ENCODE results near the gene IRF6. TPM values are rescaled to one million over a fixed set of nuclear protein-coding genes. Genes with fewer than 3 reads are reported as not detected.

The IRF6 gene
- total RNA-seq, 1 experiment from 2014 or later = 35.2 TPM

GRCh38 chr1:209761011-209761635 lies 44.8 kb downstream of the IRF6 start:
- Histone ChIP-seq H4K20me1 (ENCODE audit: insufficient read depth) (no peaks in the 10 kb centered on the region), H3K27me3 (ENCODE audit: insufficient read depth, low read length) (no peaks in the 10 kb centered on the region), H3K4me2 (ENCODE audit: low read length) (no peak overlapping the region), H3K9me3 (ENCODE audit: control insufficient read depth in 1 of 2, insufficient read depth in 1 of 2, low read depth in 1 of 2, low read length in 2 of 2) (no peaks in the 10 kb centered on the region), H3K9ac (ENCODE audit: low read length) (no peak overlapping the region), H3K27ac (ENCODE audit: low read depth, low read length) (no peak overlapping the region), H3K4me1 (ENCODE audit: control insufficient read depth in 1 of 2, insufficient read depth in 2 of 2, low read length in 2 of 2) (no peaks in the 10 kb centered on the region), H2AFZ (ENCODE audit: low read depth, low read length, poor library complexity, severe bottlenecking) (no peak overlapping the region), H3K4me3 (replicated peaks in 1 of 2; ENCODE audit: low read depth in 1 of 2, low read length in 2 of 2) (no peak overlapping the region), H3K9me2 (ENCODE audit: insufficient read depth) (no peaks in the 10 kb centered on the region), H3K79me2 (ENCODE audit: insufficient read depth, low read length) (no peaks in the 10 kb centered on the region), H3K36me3 (ENCODE audit: control insufficient read depth in 1 of 2, insufficient read depth in 2 of 2, low read length in 2 of 2) (no peaks in the 10 kb centered on the region)
- intact Hi-C loops (cut with micrococcal nuclease) = no loop called here
- POLR2A ChIA-PET = no interaction called here
- RAD21 ChIA-PET (ENCODE audit: low non-redundant PET in 1 of 2, low total read pairs in 2 of 2, uncharacterized antibody in 2 of 2, unreplicated experiment in 2 of 2) = no interaction called here
- CTCF ChIA-PET = interaction anchor here (2.2 kb wide), 1 partner anchor 13 kb away, joined by 10 read pairs; no protein-coding TSS in a partner anchor
- BruUV-seq (replicated peaks) = no TSS peak
- DNase-seq (ENCODE audit: low read depth, low spot score) (no peak), ATAC-seq (no peak)
- no peak for TF ChIP-seq ELF1 (IDR thresholded peaks at IDR 0.05; ENCODE audit: borderline replicate concordance, low read depth)
- no peak for TF ChIP-seq CBX3 (IDR thresholded peaks at IDR 0.05; ENCODE audit: low read depth)

GRCh38 chr1:209759829-209760359 lies 46.0 kb downstream of the IRF6 start:
- ChIA-PET RAD21 (ENCODE audit: low non-redundant PET in 1 of 2, low total read pairs in 2 of 2, uncharacterized antibody in 2 of 2, unreplicated experiment in 2 of 2) (no interaction called here), CTCF (interaction anchor here (0.6 to 2.2 kb wide), 2 partner anchors 12 to 203 kb away, joined by 3 to 10 read pairs; no protein-coding TSS in a partner anchor), POLR2A (no interaction called here)
- no peak for TF ChIP-seq POLR2A (IDR thresholded peaks at IDR 0.05; ENCODE audit: borderline replicate concordance, extremely low read depth, insufficient read depth, insufficient read length)
- no peak for TF ChIP-seq FOSL1 (IDR thresholded peaks at IDR 0.05; ENCODE audit: low read depth)
- TF ChIP-seq JUND (IDR thresholded peaks at IDR 0.05) = no peak
- no peak for TF ChIP-seq POLR2AphosphoS5 (IDR thresholded peaks at IDR 0.05; ENCODE audit: low read depth, low read length)
- TF ChIP-seq SP1 (IDR thresholded peaks at IDR 0.05; ENCODE audit: low read depth) = no peak
- ATAC-seq (no peak), DNase-seq (ENCODE audit: low read depth, low spot score) (no peak)
- Histone ChIP-seq H3K9ac (ENCODE audit: low read length) (no peak overlapping the region), H3K79me2 (ENCODE audit: insufficient read depth, low read length) (no peaks in the 10 kb centered on the region), H4K20me1 (ENCODE audit: insufficient read depth) (no peaks in the 10 kb centered on the region), H3K9me2 (ENCODE audit: insufficient read depth) (no peaks in the 10 kb centered on the region), H3K27ac (ENCODE audit: low read depth, low read length) (no peak overlapping the region), H3K4me2 (ENCODE audit: low read length) (no peak overlapping the region), H3K36me3 (ENCODE audit: control insufficient read depth in 1 of 2, insufficient read depth in 2 of 2, low read length in 2 of 2) (no peaks in the 10 kb centered on the region), H2AFZ (ENCODE audit: low read depth, low read length, poor library complexity, severe bottlenecking) (no peak overlapping the region), H3K9me3 (ENCODE audit: control insufficient read depth in 1 of 2, insufficient read depth in 1 of 2, low read depth in 1 of 2, low read length in 2 of 2) (no peaks in the 10 kb centered on the region), H3K27me3 (ENCODE audit: insufficient read depth, low read length) (no peaks in the 10 kb centered on the region), H3K4me3 (replicated peaks in 1 of 2; ENCODE audit: low read depth in 1 of 2, low read length in 2 of 2) (no peak overlapping the region), H3K4me1 (ENCODE audit: control insufficient read depth in 1 of 2, insufficient read depth in 2 of 2, low read length in 2 of 2) (no peaks in the 10 kb centered on the region)
- intact Hi-C loops (cut with micrococcal nuclease) = no loop called here
- no TSS peak for BruUV-seq (replicated peaks)
